ENCODE measurements around the gene PLCB3.
A peak's percentile ranks its signal among the peaks of the same experiment; 100 is the strongest.

The PLCB3 gene

GRCh38 chr11:64290352-64291261, 39.3 kb downstream of the PLCB3 start:
- no peak for DNase-seq

GRCh38 chr11:64291262-64291751, 40.0 kb downstream of the PLCB3 start, which contains the start of gene KCNK4:
Gene KCNK4 (plus strand): TSS chr11:64291302. CDS start chr11:64293019, 1,717 bp downstream.
- DNase-seq = no peak

GRCh38 chr11:64291752-64292459, 40.6 kb downstream of the PLCB3 start:
- no peak for DNase-seq

- no peak for DNase-seq
These were observed 41.3 kb downstream of the PLCB3 start for GRCh38 chr11:64292460-64293254.

GRCh38 chr11:64294774-64295173, 43.4 kb downstream of the PLCB3 start:
- no peak for DNase-seq

- no peak for DNase-seq
These were observed 44.4 kb downstream of the PLCB3 start for GRCh38 chr11:64295760-64296159.

- no peak for DNase-seq
These were observed 44.9 kb downstream of the PLCB3 start for GRCh38 chr11:64296236-64296635.

- no peak for DNase-seq
These were observed 45.7 kb downstream of the PLCB3 start for GRCh38 chr11:64296830-64297698.

GRCh38 chr11:64297699-64298358, 46.5 kb downstream of the PLCB3 start:
- no peak for DNase-seq

- DNase-seq = no peak
These were observed 47.9 kb downstream of the PLCB3 start for GRCh38 chr11:64298966-64299846.

GRCh38 chr11:64299847-64300648, 48.7 kb downstream of the PLCB3 start, which contains the start of gene CATSPERZ:
Gene CATSPERZ (plus strand): TSS chr11:64300358. CDS start chr11:64300411, 53 bp downstream.
- peak; percentile 19 for DNase-seq

- DNase-seq = no peak
These were observed 52.0 kb downstream of the PLCB3 start for GRCh38 chr11:64303109-64304031.

- DNase-seq = no peak
These were observed 52.6 kb downstream of the PLCB3 start for GRCh38 chr11:64304032-64304315.

- peak; percentile 82 for DNase-seq
These were observed 53.2 kb downstream of the PLCB3 start for GRCh38 chr11:64304316-64305072.

- DNase-seq = peak; percentile 99
These were observed 53.9 kb downstream of the PLCB3 start, which contains the start of gene ESRRA for GRCh38 chr11:64305075-64305690. Gene ESRRA (plus strand): TSS chr11:64305524. CDS start chr11:64307180, 1,656 bp downstream.

- DNase-seq = peak; percentile 27
These were observed 54.6 kb downstream of the PLCB3 start for GRCh38 chr11:64305691-64306562.

All from NCI-H748 treated with DMSO at 0.1 percent for 48 hours (cell line).